Suppressor macrophage (primary cell): ENCODE data around the gene UTF1.
A peak's percentile ranks its signal among the peaks of the same experiment; 100 is the strongest.
"Not testable (repeated sequence)": the region's sequence is repeated elsewhere in the genome, so short reads cannot be mapped to it uniquely, and the experiment has no call there.

Source experiments
- DNase-seq, 4 experiments: peaks; one replicate each; pipeline ENCODE4 v3.0.0-alpha.2; 2020 to 2022

UTF1 gene

GRCh38 chr10:133209641-133210040 is 20.4 kb upstream of the UTF1 start:
- no peak for DNase-seq

- no peak for DNase-seq
Observed at GRCh38 chr10:133210398-133211140, 19.4 kb upstream of the UTF1 start.

GRCh38 chr10:133211141-133211830 is 18.7 kb upstream of the UTF1 start:
- no peak for DNase-seq

GRCh38 chr10:133211959-133212852 is 17.8 kb upstream of the UTF1 start:
- DNase-seq: no peak

- DNase-seq: no peak
Observed at GRCh38 chr10:133212853-133213494, 17.0 kb upstream of the UTF1 start.

- no peak for DNase-seq
Observed at GRCh38 chr10:133213641-133214467, 16.2 kb upstream of the UTF1 start.

- DNase-seq: no peak
Observed at GRCh38 chr10:133214468-133215410, 15.3 kb upstream of the UTF1 start.

- no peak for DNase-seq
Observed at GRCh38 chr10:133215586-133215985, 14.4 kb upstream of the UTF1 start.

- DNase-seq: no peak
Observed at GRCh38 chr10:133216776-133217175, 13.2 kb upstream of the UTF1 start.

GRCh38 chr10:133217800-133218589 is 12.0 kb upstream of the UTF1 start:
- DNase-seq: no peak

GRCh38 chr10:133218891-133219290 is 11.1 kb upstream of the UTF1 start:
- DNase-seq: no peak

- no peak for DNase-seq
Observed at GRCh38 chr10:133219782-133220181, 10.2 kb upstream of the UTF1 start.

- no peak for DNase-seq
Observed at GRCh38 chr10:133221331-133221730, 8.7 kb upstream of the UTF1 start.

GRCh38 chr10:133221756-133222155 is 8.3 kb upstream of the UTF1 start:
- DNase-seq: not testable (repeated sequence)

- DNase-seq: no peak
Observed at GRCh38 chr10:133224076-133224475, 5.9 kb upstream of the UTF1 start.

GRCh38 chr10:133224756-133225372 is 5.2 kb upstream of the UTF1 start:
- no peak for DNase-seq

GRCh38 chr10:133225707-133226191 is 4.3 kb upstream of the UTF1 start:
- DNase-seq: no peak

GRCh38 chr10:133226251-133226808 is 3.7 kb upstream of the UTF1 start:
- peak in 1 of 4 experiments; percentile 16 for DNase-seq

- DNase-seq: no peak
Observed at GRCh38 chr10:133227256-133227655, 2.8 kb upstream of the UTF1 start.
